Measurements from ENCODE around the gene FHOD3.

The FHOD3 gene

GRCh38 chr18:36392164-36392978 lies 94.9 kb downstream of the FHOD3 start:
- TF ChIP-seq, protein P1, sequence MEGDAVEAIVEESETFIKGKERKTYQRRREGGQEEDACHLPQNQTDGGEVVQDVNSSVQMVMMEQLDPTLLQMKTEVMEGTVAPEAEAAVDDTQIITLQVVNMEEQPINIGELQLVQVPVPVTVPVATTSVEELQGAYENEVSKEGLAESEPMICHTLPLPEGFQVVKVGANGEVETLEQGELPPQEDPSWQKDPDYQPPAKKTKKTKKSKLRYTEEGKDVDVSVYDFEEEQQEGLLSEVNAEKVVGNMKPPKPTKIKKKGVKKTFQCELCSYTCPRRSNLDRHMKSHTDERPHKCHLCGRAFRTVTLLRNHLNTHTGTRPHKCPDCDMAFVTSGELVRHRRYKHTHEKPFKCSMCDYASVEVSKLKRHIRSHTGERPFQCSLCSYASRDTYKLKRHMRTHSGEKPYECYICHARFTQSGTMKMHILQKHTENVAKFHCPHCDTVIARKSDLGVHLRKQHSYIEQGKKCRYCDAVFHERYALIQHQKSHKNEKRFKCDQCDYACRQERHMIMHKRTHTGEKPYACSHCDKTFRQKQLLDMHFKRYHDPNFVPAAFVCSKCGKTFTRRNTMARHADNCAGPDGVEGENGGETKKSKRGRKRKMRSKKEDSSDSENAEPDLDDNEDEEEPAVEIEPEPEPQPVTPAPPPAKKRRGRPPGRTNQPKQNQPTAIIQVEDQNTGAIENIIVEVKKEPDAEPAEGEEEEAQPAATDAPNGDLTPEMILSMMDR (conservative IDR thresholded peaks at IDR 0.05; ENCODE audit: low read length) = no peak
- TF ChIP-seq EZH2phosphoT487 (IDR thresholded peaks at IDR 0.05; ENCODE audit: borderline replicate concordance) = no peak
- H3K4me2 ChIP-seq (ENCODE audit: low read depth, low read length, poor library complexity, severe bottlenecking) = no peak overlapping the region
- no peaks in the 10 kb centered on the region for H3K27me3 ChIP-seq (ENCODE audit: insufficient read depth, low read length, poor library complexity, severe bottlenecking)
- H3K4me1 ChIP-seq (ENCODE audit: insufficient read depth, low read length, poor library complexity, severe bottlenecking) = no peaks in the 10 kb centered on the region
- no peaks in the 10 kb centered on the region for H3K79me2 ChIP-seq (ENCODE audit: insufficient read depth, low read length)
- H3F3A ChIP-seq (ENCODE audit: low read depth) = no peaks in the 10 kb centered on the region
- H2AFZ ChIP-seq (ENCODE audit: low read length) = no peak overlapping the region
- no peaks in the 10 kb centered on the region for H4K20me1 ChIP-seq (ENCODE audit: insufficient read depth, low read length, poor library complexity, severe bottlenecking)
- no peaks in the 10 kb centered on the region for H3K9me2 ChIP-seq (replicated peaks; ENCODE audit: low read depth, low read length)
- no peak overlapping the region for H3K9ac ChIP-seq (ENCODE audit: low read depth, low read length, poor library complexity, severe bottlenecking)
- no peaks in the 10 kb centered on the region for H3K36me3 ChIP-seq (ENCODE audit: insufficient read depth, low read length)
- no peak overlapping the region for H3K4me3 ChIP-seq (ENCODE audit: low read length, poor library complexity, severe bottlenecking)
- peaks cover 3% of the 10 kb centered on the region; the same call in 1 of the 2 replicates for H3K9me3 ChIP-seq (ENCODE audit: insufficient read depth, low read depth, low read length)

DNA sequence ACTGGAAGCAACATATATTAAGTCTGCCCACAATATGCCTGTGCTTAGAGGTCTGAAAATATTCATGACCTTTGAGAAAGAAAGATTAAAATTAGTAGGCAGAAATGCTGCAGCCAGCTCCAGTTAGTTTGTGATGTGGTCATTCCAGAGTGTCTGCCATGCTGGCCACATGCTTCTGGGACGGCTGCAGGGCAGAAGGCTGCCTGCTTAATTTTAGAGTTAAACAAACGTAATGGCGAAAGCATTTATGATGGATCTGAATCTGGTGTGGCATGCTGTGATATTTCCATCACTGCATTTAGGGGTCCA lies 95.4 kb downstream of the FHOD3 start:
- TF ChIP-seq, protein P1 (conservative IDR thresholded peaks at IDR 0.05; ENCODE audit: low read length) = no peak
- TF ChIP-seq EZH2phosphoT487 (IDR thresholded peaks at IDR 0.05; ENCODE audit: borderline replicate concordance) = no peak
- H3K4me2 ChIP-seq (ENCODE audit: low read depth, low read length, poor library complexity, severe bottlenecking) = no peak overlapping the region
- no peaks in the 10 kb centered on the region for H3K36me3 ChIP-seq (ENCODE audit: insufficient read depth, low read length)
- no peaks in the 10 kb centered on the region for H3K9me2 ChIP-seq (replicated peaks; ENCODE audit: low read depth, low read length)
- no peaks in the 10 kb centered on the region for H3F3A ChIP-seq (ENCODE audit: low read depth)
- H3K9me3 ChIP-seq (ENCODE audit: insufficient read depth, low read depth, low read length) = peaks cover 3% of the 10 kb centered on the region; the same call in 1 of the 2 replicates
- no peak overlapping the region for H3K9ac ChIP-seq (ENCODE audit: low read depth, low read length, poor library complexity, severe bottlenecking)
- no peaks in the 10 kb centered on the region for H3K27me3 ChIP-seq (ENCODE audit: insufficient read depth, low read length, poor library complexity, severe bottlenecking)
- no peaks in the 10 kb centered on the region for H3K4me1 ChIP-seq (ENCODE audit: insufficient read depth, low read length, poor library complexity, severe bottlenecking)
- H3K79me2 ChIP-seq (ENCODE audit: insufficient read depth, low read length) = no peaks in the 10 kb centered on the region
- no peaks in the 10 kb centered on the region for H4K20me1 ChIP-seq (ENCODE audit: insufficient read depth, low read length, poor library complexity, severe bottlenecking)
- H2AFZ ChIP-seq (ENCODE audit: low read length) = no peak overlapping the region
- H3K4me3 ChIP-seq (ENCODE audit: low read length, poor library complexity, severe bottlenecking) = no peak overlapping the region

GRCh38 chr18:36394486-36394885 lies 97.0 kb downstream of the FHOD3 start:
- Histone ChIP-seq H3K4me1 (ENCODE audit: insufficient read depth, low read length, poor library complexity, severe bottlenecking) (no peaks in the 10 kb centered on the region), H3K27me3 (ENCODE audit: insufficient read depth, low read length, poor library complexity, severe bottlenecking) (no peaks in the 10 kb centered on the region), H3F3A (ENCODE audit: low read depth) (no peaks in the 10 kb centered on the region), H3K4me2 (ENCODE audit: low read depth, low read length, poor library complexity, severe bottlenecking) (no peak overlapping the region), H3K79me2 (ENCODE audit: insufficient read depth, low read length) (no peaks in the 10 kb centered on the region), H2AFZ (ENCODE audit: low read length) (no peak overlapping the region), H3K4me3 (ENCODE audit: low read length, poor library complexity, severe bottlenecking) (no peak overlapping the region), H4K20me1 (ENCODE audit: insufficient read depth, low read length, poor library complexity, severe bottlenecking) (no peaks in the 10 kb centered on the region), H3K9ac (ENCODE audit: low read depth, low read length, poor library complexity, severe bottlenecking) (no peak overlapping the region), H3K9me2 (replicated peaks; ENCODE audit: low read depth, low read length) (no peaks in the 10 kb centered on the region), H3K36me3 (ENCODE audit: insufficient read depth, low read length) (no peaks in the 10 kb centered on the region), H3K9me3 (ENCODE audit: insufficient read depth, low read depth, low read length) (peaks cover 3% of the 10 kb centered on the region; the same call in 1 of the 2 replicates)
- TF ChIP-seq, protein P1 (conservative IDR thresholded peaks at IDR 0.05; ENCODE audit: low read length) = no peak
